HUES6 (cell line): ENCODE measurements around the gene TMEM53.

Experiments used
- H3K27ac ChIP-seq: 2 replicates; pipeline ENCODE4 v1.7.0; 2013; ENCODE audit warnings: low read depth, mild to moderate bottlenecking, low read length, inconsistent platforms
- H3K27me3 ChIP-seq: 2 replicates; pipeline ENCODE4 v1.6.1; 2013; ENCODE audit warnings: low read length; ENCODE audit not compliant: control insufficient read depth, insufficient read depth
- H3K36me3 ChIP-seq: 2 replicates; pipeline ENCODE4 v1.6.1; 2013; ENCODE audit warnings: low read length; ENCODE audit not compliant: control insufficient read depth, insufficient read depth
- H3K4me1 ChIP-seq: 2 replicates; pipeline ENCODE4 v1.6.1; 2013; ENCODE audit warnings: low read length; ENCODE audit not compliant: control insufficient read depth, insufficient read depth
- H3K4me3 ChIP-seq: 2 replicates; pipeline ENCODE4 v1.5.1; 2013; ENCODE audit warnings: low read depth, low read length
- H3K9ac ChIP-seq: one replicate; pipeline ENCODE4 v1.6.1; 2013; ENCODE audit warnings: mild to moderate bottlenecking, low read length
- H3K9me3 ChIP-seq: 2 replicates; pipeline ENCODE4 v1.6.1; 2013; ENCODE audit warnings: low read depth, low read length; ENCODE audit not compliant: control insufficient read depth, insufficient read depth

The TMEM53 gene

DNA sequence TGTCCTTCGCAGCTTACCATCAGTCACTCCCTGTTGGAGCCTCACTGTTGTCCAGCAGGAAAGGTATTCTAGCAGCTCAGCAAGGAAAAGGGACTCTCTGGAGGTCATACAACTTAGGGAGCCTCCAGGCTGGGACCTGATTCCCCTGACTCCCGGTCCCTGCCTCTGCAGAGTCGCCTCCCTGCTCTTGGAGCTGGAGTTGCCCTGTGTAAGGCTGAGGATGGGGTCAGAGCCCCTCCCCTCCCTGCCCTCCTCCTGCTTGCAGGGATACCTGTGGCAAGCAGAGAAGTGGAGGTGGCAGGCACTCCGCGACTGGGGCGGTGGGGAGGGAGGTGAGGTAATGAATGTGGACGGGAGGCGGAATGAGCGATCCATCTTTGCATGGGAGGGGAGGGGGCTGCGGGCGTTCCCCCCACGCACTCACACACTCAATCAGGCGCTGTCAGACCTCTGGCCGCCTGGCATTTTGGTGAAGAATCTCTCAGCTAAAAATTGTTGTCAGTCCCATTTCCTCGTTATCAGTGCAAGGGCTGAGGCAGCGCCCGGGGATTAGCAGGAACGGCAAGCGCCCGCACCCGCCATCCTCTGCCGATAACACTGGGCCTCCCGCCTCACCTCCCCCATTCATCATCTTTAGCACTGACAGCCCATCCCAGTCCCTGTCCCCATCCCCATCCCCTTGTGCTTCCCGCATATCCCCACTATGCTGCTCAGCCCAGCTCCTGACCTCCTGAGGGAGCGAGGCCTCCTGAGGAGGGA, 64.3 kb downstream of the TMEM53 start:
- H3K9ac ChIP-seq = no peak overlapping the region
- H3K27ac ChIP-seq = no peak overlapping the region
- no peaks in the 10 kb centered on the region for H3K9me3 ChIP-seq
- peaks cover 19% of the 10 kb centered on the region for H3K4me1 ChIP-seq
- H3K27me3 ChIP-seq = peaks cover 1% of the 10 kb centered on the region; the same call in 1 of the 2 replicates
- no peaks in the 10 kb centered on the region for H3K36me3 ChIP-seq
- H3K4me3 ChIP-seq = no peak overlapping the region; the same call in 1 of the 2 replicates

DNA sequence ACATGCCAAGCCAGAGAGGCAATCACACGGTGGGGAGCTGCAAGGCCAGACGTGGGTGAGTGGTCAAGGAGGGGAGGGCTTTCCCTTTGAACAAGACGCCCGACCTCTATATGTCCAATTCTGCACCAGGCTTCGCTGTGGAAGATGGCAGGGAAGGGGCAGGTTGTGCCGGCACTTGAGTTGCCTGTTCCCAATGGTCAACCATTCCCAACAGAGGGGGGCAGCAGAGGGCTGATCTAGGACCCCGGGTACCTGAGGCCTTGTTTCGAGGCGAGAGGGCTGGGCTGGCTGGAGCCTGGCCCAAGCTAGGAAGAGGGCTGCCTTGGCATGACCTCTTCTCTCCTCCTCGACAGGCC, 64.9 kb downstream of the TMEM53 start:
- Histone ChIP-seq H3K9me3 (no peaks in the 10 kb centered on the region), H3K36me3 (no peaks in the 10 kb centered on the region), H3K4me3 (no peak overlapping the region), H3K27me3 (no peaks in the 10 kb centered on the region), H3K27ac (no peak overlapping the region), H3K4me1 (peaks cover 19% of the 10 kb centered on the region), H3K9ac (no peak overlapping the region)

GRCh38 chr1:44608141-44608540, 66.1 kb downstream of the TMEM53 start:
- peaks cover 25% of the 10 kb centered on the region for H3K4me1 ChIP-seq
- no peaks in the 10 kb centered on the region for H3K36me3 ChIP-seq
- H3K9ac ChIP-seq = no peak overlapping the region
- no peaks in the 10 kb centered on the region for H3K27me3 ChIP-seq
- no peak overlapping the region for H3K4me3 ChIP-seq
- H3K9me3 ChIP-seq = no peaks in the 10 kb centered on the region
- H3K27ac ChIP-seq = no peak overlapping the region

- Histone ChIP-seq H3K36me3 (no peaks in the 10 kb centered on the region), H3K27ac (no peak overlapping the region), H3K27me3 (peaks cover 8% of the 10 kb centered on the region), H3K9me3 (no peaks in the 10 kb centered on the region), H3K4me3 (no peak overlapping the region), H3K9ac (no peak overlapping the region), H3K4me1 (peaks cover 25% of the 10 kb centered on the region)
Observed at GRCh38 chr1:44606701-44607281, 67.5 kb downstream of the TMEM53 start.

DNA sequence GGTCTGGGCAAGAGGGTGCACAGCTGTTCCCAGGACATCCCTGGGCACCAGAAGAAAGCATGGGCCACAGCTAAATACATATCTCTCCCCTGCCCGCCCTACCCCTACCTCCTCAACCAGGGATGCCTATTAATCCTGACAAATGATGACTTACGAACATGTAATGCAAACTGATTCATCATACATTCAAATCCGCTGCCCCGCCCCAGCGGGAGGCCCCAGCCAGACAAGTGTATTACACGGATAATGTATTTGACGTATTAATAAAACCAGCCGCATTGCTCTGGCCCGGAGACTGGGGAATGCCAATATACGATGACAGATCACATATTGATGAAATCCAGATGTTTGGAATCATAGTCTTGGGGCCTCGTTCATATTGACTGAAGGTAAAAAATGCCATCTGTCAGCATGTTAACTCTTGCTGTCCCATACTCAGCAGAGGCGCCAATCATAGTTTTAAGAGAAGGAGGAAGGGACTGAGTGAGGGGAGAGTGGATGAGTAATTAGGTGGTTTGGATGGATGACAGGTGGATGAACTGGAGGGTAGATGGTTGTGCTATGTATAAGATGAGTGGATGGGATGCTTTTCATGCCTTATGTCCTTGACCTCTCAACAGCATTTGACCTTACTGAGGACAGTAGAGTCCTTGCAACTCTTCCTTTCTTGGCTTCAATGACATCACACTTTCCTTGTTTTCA, 68.2 kb downstream of the TMEM53 start:
- H3K4me1 ChIP-seq = peaks cover 21% of the 10 kb centered on the region
- no peak overlapping the region for H3K4me3 ChIP-seq
- H3K9me3 ChIP-seq = no peaks in the 10 kb centered on the region
- H3K27ac ChIP-seq = no peak overlapping the region
- H3K36me3 ChIP-seq = no peaks in the 10 kb centered on the region
- H3K27me3 ChIP-seq = peaks cover 13% of the 10 kb centered on the region
- H3K9ac ChIP-seq = no peak overlapping the region

DNA sequence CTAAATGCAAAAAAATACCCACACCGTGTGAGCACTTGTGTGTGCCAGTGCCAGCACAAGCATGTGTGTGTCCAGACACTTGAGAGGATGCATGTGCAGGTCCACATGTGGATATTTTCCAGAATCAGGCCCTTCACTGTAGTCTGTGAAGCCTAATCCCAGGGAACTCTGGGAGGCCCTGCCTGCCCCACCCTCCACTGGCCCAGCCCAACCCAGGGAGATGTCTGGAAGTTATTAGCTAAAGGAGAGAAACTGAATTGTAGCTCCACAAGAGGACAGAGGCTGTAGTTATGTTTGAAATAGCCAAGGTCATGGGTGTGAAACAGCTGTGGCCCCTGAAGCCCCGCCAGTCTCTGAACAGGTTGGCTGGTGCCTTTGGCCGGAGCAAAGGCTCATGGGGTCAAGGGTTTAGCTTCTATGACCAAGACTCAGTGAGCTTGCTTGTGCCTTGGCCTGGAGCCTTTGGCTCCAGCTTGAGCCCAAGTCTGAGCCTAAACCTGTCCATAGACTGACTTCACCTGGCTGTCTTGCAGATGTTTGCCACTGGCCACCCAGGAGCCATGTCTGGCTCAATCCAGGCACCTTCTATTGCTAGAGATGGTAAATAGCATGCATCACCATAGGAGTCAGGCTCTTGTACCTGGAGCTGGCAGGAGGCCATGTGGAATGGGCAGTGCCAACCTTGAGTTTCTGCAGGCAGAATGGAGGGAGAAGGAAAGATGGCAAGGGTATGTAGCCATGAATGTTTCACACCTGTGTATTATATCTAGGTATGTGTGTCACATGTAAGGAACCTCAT, 69.9 kb downstream of the TMEM53 start:
- H3K27ac ChIP-seq = no peak overlapping the region
- H3K4me3 ChIP-seq = no peak overlapping the region
- no peaks in the 10 kb centered on the region for H3K36me3 ChIP-seq
- no peak overlapping the region for H3K9ac ChIP-seq
- peaks cover 18% of the 10 kb centered on the region for H3K27me3 ChIP-seq
- H3K9me3 ChIP-seq = no peaks in the 10 kb centered on the region
- peaks cover 6% of the 10 kb centered on the region; the same call in 1 of the 2 replicates for H3K4me1 ChIP-seq

- H3K4me3 ChIP-seq = no peak overlapping the region
Observed at GRCh38 chr1:44603718-44604117, 70.6 kb downstream of the TMEM53 start.

More at GRCh38 chr1:44603718-44604117, 70.6 kb downstream of the TMEM53 start:
- H3K4me1 ChIP-seq = peaks cover 6% of the 10 kb centered on the region; the same call in 1 of the 2 replicates
- peaks cover 18% of the 10 kb centered on the region for H3K27me3 ChIP-seq
- no peak overlapping the region for H3K9ac ChIP-seq
- no peaks in the 10 kb centered on the region for H3K9me3 ChIP-seq
- H3K27ac ChIP-seq = no peak overlapping the region
- H3K36me3 ChIP-seq = no peaks in the 10 kb centered on the region
